Measurements from ENCODE around the gene SULF2. TPM values are rescaled to one million over a fixed set of nuclear protein-coding genes. Genes with fewer than 3 reads are reported as not detected.

Gene SULF2
- total RNA-seq, 1 experiment from 2014 or later: 13.0 TPM

GRCh38 chr20:47754946-47755652 lies 30.2 kb downstream of the SULF2 start:
- Histone ChIP-seq H3K4me1 (ENCODE audit: control insufficient read depth in 1 of 2, insufficient read depth in 2 of 2, low read length in 2 of 2) (no peaks in the 10 kb centered on the region), H3K9me2 (ENCODE audit: insufficient read depth) (no peaks in the 10 kb centered on the region), H3K27me3 (ENCODE audit: insufficient read depth, low read length) (no peaks in the 10 kb centered on the region), H3K79me2 (ENCODE audit: insufficient read depth, low read length) (no peaks in the 10 kb centered on the region), H3K9me3 (ENCODE audit: control insufficient read depth in 1 of 2, insufficient read depth in 1 of 2, low read depth in 1 of 2, low read length in 2 of 2) (no peaks in the 10 kb centered on the region), H3K9ac (ENCODE audit: low read length) (no peak overlapping the region), H4K20me1 (ENCODE audit: insufficient read depth) (no peaks in the 10 kb centered on the region), H3K27ac (ENCODE audit: low read depth, low read length) (no peak overlapping the region), H3K4me3 (replicated peaks in 1 of 2; ENCODE audit: low read depth in 1 of 2, low read length in 2 of 2) (no peak overlapping the region), H2AFZ (ENCODE audit: low read depth, low read length, poor library complexity, severe bottlenecking) (no peak overlapping the region), H3K4me2 (ENCODE audit: low read length) (no peak overlapping the region), H3K36me3 (ENCODE audit: control insufficient read depth in 1 of 2, insufficient read depth in 2 of 2, low read length in 2 of 2) (no peaks in the 10 kb centered on the region)
- RAD21 ChIA-PET (ENCODE audit: low non-redundant PET in 1 of 2, low total read pairs in 2 of 2, uncharacterized antibody in 2 of 2, unreplicated experiment in 2 of 2): no interaction called here
- ATAC-seq (no peak), DNase-seq (ENCODE audit: low read depth, low spot score) (no peak)
- TF ChIP-seq JUND (IDR thresholded peaks at IDR 0.05) (no peak), RAD21 (IDR thresholded peaks at IDR 0.05; ENCODE audit: low read depth) (no peak), MAX (IDR thresholded peaks at IDR 0.05) (no peak), ZNF274 (IDR thresholded peaks at IDR 0.05; ENCODE audit: low read depth, low read length) (no peak), CBX3 (IDR thresholded peaks at IDR 0.05; ENCODE audit: low read depth) (no peak), FOSL1 (IDR thresholded peaks at IDR 0.05; ENCODE audit: low read depth) (no peak), CTCF (IDR thresholded peaks at IDR 0.05 in 2 of 3, conservative IDR thresholded peaks at IDR 0.05 in 1 of 3; ENCODE audit: borderline replicate concordance in 1 of 3, insufficient read depth in 1 of 3, low read depth in 2 of 3, low read length in 2 of 3) (no peak), CEBPB (IDR thresholded peaks at IDR 0.05; ENCODE audit: low read depth) (no peak), EGR1 (IDR thresholded peaks at IDR 0.05; ENCODE audit: low read depth) (no peak), ELF1 (IDR thresholded peaks at IDR 0.05; ENCODE audit: borderline replicate concordance, low read depth) (no peak), EZH2phosphoT487 (IDR thresholded peaks at IDR 0.05; ENCODE audit: borderline replicate concordance) (no peak), SP1 (IDR thresholded peaks at IDR 0.05; ENCODE audit: low read depth) (no peak), SRF (IDR thresholded peaks at IDR 0.05; ENCODE audit: low read depth) (no peak), POLR2AphosphoS5 (IDR thresholded peaks at IDR 0.05; ENCODE audit: low read depth, low read length) (no peak), EZH2 (IDR thresholded peaks at IDR 0.05) (no peak), POLR2A (IDR thresholded peaks at IDR 0.05; ENCODE audit: borderline replicate concordance, extremely low read depth, insufficient read depth, insufficient read length) (no peak)
- intact Hi-C loops (cut with micrococcal nuclease): no loop called here
- CTCF ChIA-PET: no interaction called here
- POLR2A ChIA-PET: no interaction called here
- BruUV-seq (replicated peaks): no TSS peak
